Stimulated activated naive CD4-positive, alpha-beta T cell treated with Interleukin-2 at 50 U/mL for 16 hours (primary cell): Measurements from ENCODE around the gene F7.
"Not testable (repeated sequence)": the region's sequence is repeated elsewhere in the genome, so short reads cannot be mapped to it uniquely, and the experiment has no call there.

Experiments used
- DNase-seq: peaks from one replicate; lab custom pipeline; 2025; lab: John Stamatoyannopoulos, UW

F7 gene

GRCh38 chr13:113072376-113072775, 33.2 kb upstream of the F7 start:
- DNase-seq: no peak

GRCh38 chr13:113073942-113074341, 31.6 kb upstream of the F7 start:
- DNase-seq: no peak

GRCh38 chr13:113074401-113074800, 31.2 kb upstream of the F7 start:
- no peak for DNase-seq

GRCh38 chr13:113074876-113075275, 30.7 kb upstream of the F7 start:
- no peak for DNase-seq

- no peak for DNase-seq
Observed at GRCh38 chr13:113075711-113076110, 29.9 kb upstream of the F7 start.

GRCh38 chr13:113076681-113077401, 28.8 kb upstream of the F7 start:
- no peak for DNase-seq

- DNase-seq: no peak
Observed at GRCh38 chr13:113077566-113077952, 28.0 kb upstream of the F7 start.

- no peak for DNase-seq
Observed at GRCh38 chr13:113077953-113078901, 27.4 kb upstream of the F7 start.

- DNase-seq: no peak
Observed at GRCh38 chr13:113078902-113079780, 26.4 kb upstream of the F7 start.

GRCh38 chr13:113079781-113080080, 25.9 kb upstream of the F7 start:
- DNase-seq: not testable (repeated sequence)

- no peak for DNase-seq
Observed at GRCh38 chr13:113080361-113080831, 25.2 kb upstream of the F7 start.

GRCh38 chr13:113080901-113081521, 24.6 kb upstream of the F7 start:
- DNase-seq: no peak

- DNase-seq: no peak
Observed at GRCh38 chr13:113082198-113083021, 23.2 kb upstream of the F7 start.

- no peak for DNase-seq
Observed at GRCh38 chr13:113083022-113083373, 22.6 kb upstream of the F7 start.

- DNase-seq: no peak
Observed at GRCh38 chr13:113083402-113084061, 22.1 kb upstream of the F7 start.

GRCh38 chr13:113084094-113084942, 21.3 kb upstream of the F7 start:
- DNase-seq: no peak

- DNase-seq: no peak
Observed at GRCh38 chr13:113084943-113085540, 20.5 kb upstream of the F7 start.

GRCh38 chr13:113086031-113086750, 19.4 kb upstream of the F7 start:
- no peak for DNase-seq
